GM12801 (cell line): ENCODE data around the gene TPPP2.

Experiments
- TF ChIP-seq, protein P1 (sequence below): IDR thresholded peaks from one replicate; pipeline ENCODE4 v1.5.1; 2011; ENCODE audit warnings: control low read depth; ENCODE audit not compliant: insufficient read length; ENCODE audit errors: extremely low read depth

TPPP2 gene

DNA sequence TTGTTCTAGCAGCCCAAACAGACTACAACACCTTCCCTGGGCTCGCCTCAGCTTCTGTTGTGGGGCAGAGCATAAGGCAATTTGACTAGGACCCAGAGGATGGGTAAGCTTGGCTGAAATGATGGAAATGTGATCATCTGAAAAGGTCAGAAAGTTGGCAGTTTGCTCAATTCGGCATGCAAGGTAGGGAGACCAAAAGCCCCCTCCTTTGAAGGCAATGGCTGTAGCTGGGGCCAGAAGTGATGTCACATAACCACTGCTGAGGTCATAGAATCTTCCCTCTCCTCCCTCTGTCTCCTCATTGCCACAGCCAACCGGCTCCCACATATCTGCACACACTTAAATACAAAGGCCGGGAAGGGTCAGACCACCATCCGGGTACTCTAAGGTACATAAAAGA is at the start of gene TPPP2:
TPPP2 (plus strand) TSS at position 301 of the 400 bp plus-strand sequence. CDS start 365 bp downstream, outside the sequence.
- TF ChIP-seq, protein P1, sequence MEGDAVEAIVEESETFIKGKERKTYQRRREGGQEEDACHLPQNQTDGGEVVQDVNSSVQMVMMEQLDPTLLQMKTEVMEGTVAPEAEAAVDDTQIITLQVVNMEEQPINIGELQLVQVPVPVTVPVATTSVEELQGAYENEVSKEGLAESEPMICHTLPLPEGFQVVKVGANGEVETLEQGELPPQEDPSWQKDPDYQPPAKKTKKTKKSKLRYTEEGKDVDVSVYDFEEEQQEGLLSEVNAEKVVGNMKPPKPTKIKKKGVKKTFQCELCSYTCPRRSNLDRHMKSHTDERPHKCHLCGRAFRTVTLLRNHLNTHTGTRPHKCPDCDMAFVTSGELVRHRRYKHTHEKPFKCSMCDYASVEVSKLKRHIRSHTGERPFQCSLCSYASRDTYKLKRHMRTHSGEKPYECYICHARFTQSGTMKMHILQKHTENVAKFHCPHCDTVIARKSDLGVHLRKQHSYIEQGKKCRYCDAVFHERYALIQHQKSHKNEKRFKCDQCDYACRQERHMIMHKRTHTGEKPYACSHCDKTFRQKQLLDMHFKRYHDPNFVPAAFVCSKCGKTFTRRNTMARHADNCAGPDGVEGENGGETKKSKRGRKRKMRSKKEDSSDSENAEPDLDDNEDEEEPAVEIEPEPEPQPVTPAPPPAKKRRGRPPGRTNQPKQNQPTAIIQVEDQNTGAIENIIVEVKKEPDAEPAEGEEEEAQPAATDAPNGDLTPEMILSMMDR, result no peak

DNA sequence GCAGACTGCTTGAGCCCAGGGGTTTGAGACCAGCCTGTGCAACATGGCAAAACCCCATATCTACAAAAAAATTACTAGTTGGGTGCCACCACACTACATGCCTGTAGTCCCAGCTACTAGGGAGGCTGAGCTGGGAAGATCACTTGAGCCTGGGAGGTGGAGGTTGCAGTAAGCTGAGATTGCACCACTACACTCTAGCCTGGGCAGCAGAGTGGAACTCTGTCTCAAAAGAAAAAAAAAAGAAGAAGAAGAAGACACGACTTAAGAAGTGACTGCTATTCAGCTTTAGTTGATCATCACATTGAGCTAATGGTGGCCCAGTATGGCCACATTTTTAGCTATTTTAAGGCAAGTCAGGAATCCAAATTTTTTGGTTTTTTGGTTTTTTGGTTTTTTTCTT is 49.1 kb upstream of the TPPP2 start:
- TF ChIP-seq, protein P1, result no peak

DNA sequence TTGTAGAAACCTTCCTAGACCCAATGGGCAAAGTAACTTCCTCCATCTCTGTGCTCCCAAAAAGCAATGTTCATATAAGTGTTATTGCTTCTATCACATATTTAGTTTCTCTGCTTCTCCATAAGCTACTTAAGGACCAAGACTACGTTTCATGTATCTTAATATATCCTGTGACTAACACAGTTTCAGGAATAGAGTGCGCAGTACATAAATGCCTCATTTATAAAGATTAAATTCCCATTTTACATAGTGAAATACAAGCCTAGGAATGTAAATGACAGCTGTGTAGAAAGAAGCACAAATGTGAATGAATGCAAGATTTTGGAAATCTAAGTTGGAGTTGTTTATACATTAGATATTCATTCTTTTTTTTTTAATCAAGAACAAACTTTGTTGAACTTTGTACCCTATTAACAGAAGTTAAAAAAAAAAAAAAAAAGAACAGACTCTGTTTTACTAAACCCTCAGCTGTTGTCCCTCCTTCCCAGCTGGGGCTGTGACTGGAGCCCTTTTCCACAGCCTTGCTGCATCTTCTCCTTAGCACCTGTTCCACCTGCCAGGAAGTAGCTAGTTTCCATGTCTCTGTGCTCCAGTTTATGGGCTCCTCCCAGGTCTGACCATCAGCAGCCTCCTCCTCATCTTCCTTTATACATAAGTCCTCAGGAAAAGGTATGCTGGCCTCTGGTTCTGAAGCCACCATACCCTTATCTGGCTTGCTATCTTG is 47.2 kb upstream of the TPPP2 start:
- TF ChIP-seq, protein P1, result no peak

DNA sequence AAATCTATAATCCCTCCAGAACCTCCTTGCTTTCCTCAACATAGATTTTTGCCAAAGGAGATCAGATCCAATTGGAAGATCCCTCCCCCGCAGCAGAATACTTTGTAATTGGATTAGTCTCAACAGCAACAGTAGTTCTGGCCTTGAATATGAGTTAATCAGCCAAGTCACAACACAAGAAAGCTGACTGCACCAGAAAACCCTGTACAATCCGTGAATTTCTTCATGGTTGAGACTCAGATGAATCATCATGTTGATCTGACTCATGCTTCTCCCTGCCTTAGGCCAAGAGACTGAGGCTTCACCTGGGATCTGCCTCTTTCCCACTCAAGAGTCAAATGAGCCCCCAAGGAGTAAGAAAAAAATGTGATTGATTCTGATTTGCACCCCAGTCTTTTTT is 43.2 kb upstream of the TPPP2 start:
- TF ChIP-seq, protein P1, result no peak

DNA sequence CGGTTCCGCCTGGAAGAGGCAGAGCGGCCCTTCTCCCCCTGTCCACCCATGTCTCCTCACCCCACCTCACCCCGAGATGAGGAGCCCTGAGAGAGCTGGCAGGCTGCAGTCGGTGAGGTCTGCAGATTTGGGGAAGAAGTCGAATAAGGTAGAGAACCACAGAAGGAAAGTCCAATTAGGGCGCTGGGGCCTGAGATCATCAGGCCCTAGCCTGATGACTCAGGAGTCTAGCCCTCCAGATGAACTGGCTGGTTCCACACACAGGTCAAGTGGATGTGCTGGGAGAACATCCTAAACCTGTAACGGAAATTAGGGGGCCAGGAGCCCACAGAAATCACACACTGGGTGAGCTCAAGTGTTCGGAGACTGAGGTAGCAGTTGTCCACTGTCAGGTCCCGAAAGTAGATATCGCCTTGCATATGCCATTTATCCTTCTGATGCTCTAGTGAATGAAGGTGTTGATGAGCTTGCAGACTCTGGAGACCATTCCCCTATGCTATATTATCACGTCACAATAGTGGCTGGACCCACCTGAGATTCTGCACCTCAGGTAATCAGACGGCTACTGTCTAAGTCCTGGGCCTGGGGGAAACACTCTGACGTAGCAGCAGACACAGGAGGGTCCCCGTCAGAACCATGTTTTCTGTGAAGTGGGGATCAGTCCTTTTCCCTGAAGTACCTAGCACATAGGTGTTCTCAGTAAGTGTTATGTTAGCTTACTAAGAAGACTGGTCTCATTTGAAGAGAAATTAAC is 41.1 kb upstream of the TPPP2 start:
- TF ChIP-seq, protein P1, result no peak

DNA sequence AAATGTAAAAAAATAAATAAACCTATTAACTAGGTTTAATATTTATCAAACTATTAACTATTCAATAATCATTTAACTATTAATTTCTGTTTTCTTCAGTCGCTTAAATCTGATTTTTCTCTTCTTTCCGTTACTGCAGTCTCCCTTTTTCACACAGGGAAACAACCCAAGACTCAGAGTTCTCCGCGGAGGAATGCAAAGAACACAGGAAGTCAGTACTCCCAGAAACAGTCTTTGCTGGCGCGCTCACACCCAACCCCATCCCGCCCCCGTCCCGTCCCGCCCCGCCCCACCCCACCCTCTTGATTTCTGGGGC is 40.6 kb upstream of the TPPP2 start:
- TF ChIP-seq, protein P1, result no peak

DNA sequence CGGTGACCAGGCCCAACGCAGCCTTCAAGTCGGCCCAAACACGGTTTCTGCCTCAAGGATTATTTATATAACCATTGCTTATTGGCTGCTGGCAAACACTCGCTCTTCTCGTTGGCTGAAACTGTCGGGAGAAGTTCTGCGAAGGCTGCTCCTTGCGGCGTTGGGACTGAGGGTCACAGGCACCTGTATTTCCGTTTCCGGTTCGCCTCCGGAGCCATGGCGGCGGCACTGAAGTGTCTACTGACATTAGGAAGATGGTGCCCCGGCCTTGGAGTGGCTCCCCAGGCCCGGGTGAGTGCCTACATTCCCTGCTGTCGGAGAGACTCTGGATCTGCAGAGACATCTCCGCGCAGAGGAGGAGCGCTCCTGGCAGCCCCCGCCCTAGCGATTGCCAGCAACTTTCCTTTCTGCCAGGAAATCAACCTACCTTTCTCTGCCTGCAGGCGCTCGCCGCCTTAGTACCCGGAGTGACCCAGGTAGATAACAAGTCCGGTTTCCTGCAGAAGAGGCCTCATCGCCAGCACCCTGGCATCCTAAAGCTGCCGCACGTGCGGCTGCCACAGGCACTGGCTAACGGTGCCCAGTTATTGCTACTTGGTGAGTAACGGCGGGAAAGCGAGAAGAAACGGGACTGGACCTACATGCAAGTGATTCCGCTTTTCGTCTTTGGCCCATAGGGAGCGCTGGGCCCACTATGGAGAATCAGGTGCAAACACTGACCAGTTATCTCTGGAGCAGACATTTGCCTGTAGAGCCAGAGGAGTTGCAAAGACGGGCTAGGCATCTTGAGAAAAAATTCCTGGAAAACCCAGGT is 40.0 kb upstream of the TPPP2 start, which contains the start of gene METTL17:
METTL17 (plus strand) TSS at position 194 of the 814 bp plus-strand sequence; CDS start at position 217, 23 bp downstream.
- TF ChIP-seq, protein P1, result no peak
